Chondrocyte (in vitro differentiated cells): ENCODE measurements around the gene GFY. TPM values are rescaled to one million over a fixed set of nuclear protein-coding genes. Genes with fewer than 3 reads are reported as not detected.
A peak's percentile ranks its signal among the peaks of the same experiment; 100 is the strongest.

Source experiments
- DNase-seq: peaks from one replicate; pipeline ENCODE4 v3.0.0; 2021; ENCODE audit warnings: mixed read lengths, low spot score
- H3K27ac Mint-ChIP-seq: one replicate; pipeline ENCODE4 v1.8.0; 2021; ENCODE audit warnings: mild to moderate bottlenecking, moderate library complexity, mixed read lengths; ENCODE audit not compliant: unreplicated experiment
- H3K27me3 Mint-ChIP-seq: 2 replicates; pipeline ENCODE4 v1.8.0; 2021; ENCODE audit warnings: low read depth, mixed read lengths
- H3K36me3 Mint-ChIP-seq: 2 replicates; pipeline ENCODE4 v1.8.0; 2021; ENCODE audit warnings: low read depth, mixed read lengths
- H3K4me1 Mint-ChIP-seq: 2 replicates; pipeline ENCODE4 v1.8.0; 2021; ENCODE audit warnings: low read depth, mild to moderate bottlenecking, mixed read lengths
- H3K4me3 Mint-ChIP-seq: one replicate; pipeline ENCODE4 v1.8.0; 2021; ENCODE audit warnings: mild to moderate bottlenecking, moderate library complexity, mixed read lengths; ENCODE audit not compliant: unreplicated experiment
- H3K9me3 Mint-ChIP-seq: 2 replicates; pipeline ENCODE4 v1.8.0; 2021; ENCODE audit warnings: low read depth, mixed read lengths
- CTCF ChIP-seq: fragments of 200-600 bp; sonication (generic); IDR thresholded peaks from 2 replicates; pipeline ENCODE4 v1.5.0; 2021; ENCODE audit warnings: antibody characterized with exemption, mild to moderate bottlenecking, moderate library complexity
- total RNA-seq: library from RNA; stranded (reverse); gene quantifications from 3 replicates; pipeline ENCODE4 v1.2.1, GENCODE V29; 2021

GFY gene
- total RNA-seq, 1 donor from 2014 or later: not detected

DNA sequence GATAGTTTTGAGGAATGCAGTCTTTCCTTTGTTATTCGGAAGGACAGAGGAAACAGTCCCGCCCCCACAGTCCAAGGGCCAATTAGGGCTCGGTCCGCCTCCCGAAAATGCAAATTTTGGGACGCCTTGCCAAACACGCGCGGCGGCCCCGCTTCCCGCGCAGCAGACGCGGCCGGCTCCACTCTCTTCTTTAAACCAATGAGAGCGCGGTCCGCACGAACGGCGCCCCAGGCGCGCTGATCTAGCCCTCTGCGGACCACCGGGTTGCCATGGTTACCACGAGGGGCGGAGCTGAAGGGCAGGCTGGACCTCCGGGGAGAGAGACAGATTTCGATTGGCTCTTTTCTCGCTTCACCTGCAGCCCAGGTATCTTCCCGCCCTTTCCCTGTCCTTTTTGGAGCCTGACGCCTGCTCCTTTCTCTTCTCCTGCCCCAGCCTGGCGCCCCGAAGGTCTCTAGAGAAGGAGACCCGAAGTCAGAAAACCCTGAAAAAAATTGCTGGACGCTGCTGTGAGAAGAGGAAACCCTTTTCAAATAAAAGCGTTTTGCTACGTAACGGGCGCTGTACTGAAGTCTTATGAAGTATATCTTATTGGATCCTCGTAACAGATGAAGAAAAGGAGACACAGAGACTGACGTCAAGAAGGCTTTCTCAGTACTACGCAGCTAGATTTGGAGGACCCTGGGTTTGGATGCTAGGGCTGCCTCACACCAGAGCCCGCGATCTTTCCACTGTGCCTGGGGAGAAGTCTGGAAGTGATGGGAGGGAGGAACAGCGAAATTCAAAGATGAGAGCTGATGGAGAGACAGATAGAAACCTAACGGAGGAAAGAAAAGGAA, 3.9 kb upstream of the GFY start:
- Mint-ChIP-seq H3K27me3 (peaks cover 78% of the 10 kb centered on the region), H3K36me3 (peaks cover 7% of the 10 kb centered on the region), H3K27ac (no peak overlapping the region), H3K4me1 (peaks cover 20% of the 10 kb centered on the region), H3K4me3 (peak overlapping the region; percentile 38), H3K9me3 (no peaks in the 10 kb centered on the region)
- no peak for DNase-seq
- no peak for TF ChIP-seq CTCF

DNA sequence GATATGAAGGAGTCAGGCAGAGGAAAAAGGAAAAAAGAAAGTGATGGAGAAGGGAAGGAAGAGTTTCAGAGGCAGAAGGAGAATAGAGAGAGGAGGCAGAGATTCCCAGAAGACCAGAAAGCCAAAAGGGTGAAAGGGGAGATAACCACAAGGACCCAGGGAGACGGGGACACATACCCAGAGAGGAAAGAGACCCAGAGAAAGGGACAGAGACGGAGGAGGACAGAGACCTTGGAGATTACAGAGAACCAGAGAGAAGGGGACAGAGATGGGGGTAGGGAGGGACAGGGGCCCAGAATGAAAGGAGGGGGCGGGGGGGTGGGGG, 3.3 kb upstream of the GFY start:
- Mint-ChIP-seq H3K9me3 (no peaks in the 10 kb centered on the region), H3K27ac (no peak overlapping the region), H3K4me3 (no peak overlapping the region), H3K36me3 (peaks cover 8% of the 10 kb centered on the region), H3K4me1 (peaks cover 20% of the 10 kb centered on the region), H3K27me3 (peaks cover 84% of the 10 kb centered on the region)
- no peak for DNase-seq
- TF ChIP-seq CTCF: no peak

DNA sequence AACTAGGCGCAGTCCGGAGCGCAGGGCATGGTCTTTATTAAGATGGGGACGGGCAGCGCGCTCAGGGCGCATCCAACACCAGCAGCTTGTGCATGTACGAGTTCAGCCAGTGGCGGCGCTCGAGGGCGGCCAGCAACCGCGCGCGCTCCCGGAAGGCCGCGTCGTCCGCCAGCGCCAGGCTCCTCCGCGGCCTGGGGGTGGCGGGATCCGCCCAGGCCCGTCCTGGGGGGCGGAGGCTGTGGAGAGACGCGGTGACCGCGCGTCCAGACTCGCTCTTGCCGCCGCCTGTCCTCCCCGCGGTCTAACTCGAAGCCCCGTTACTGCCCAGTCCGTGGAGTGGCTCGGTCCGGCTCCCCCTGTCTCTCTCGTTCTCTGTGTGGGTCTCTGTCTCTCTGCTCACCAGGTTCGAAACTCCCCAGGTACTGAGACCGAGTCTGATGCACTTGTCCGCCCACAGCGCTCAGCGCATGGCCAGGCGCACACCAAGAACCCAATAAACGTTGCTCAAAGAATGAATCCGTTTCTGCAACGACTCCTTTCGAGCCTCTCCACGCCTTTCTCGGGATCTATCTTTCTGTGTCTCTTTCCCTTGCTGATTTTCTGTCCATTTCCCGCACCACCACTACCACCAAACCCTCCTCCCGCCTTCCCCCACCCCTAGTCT, 2.6 kb upstream of the GFY start:
- Mint-ChIP-seq H3K27me3 (peaks cover 87% of the 10 kb centered on the region), H3K36me3 (peaks cover 8% of the 10 kb centered on the region), H3K27ac (no peak overlapping the region), H3K4me3 (peak overlapping the region; percentile 51), H3K4me1 (peaks cover 20% of the 10 kb centered on the region), H3K9me3 (no peaks in the 10 kb centered on the region)
- TF ChIP-seq CTCF: peak; percentile 73
- no peak for DNase-seq

- H3K4me3 Mint-ChIP-seq: peak within 1 kb of the TSS; percentile 51
- H3K36me3 Mint-ChIP-seq: peaks cover 8% of the 10 kb centered on the region
- H3K27me3 Mint-ChIP-seq: peaks cover 86% of the 10 kb centered on the region
- DNase-seq: no peak
- H3K4me1 Mint-ChIP-seq: peaks cover 26% of the 10 kb centered on the region
- no peak within 1 kb of the TSS for H3K27ac Mint-ChIP-seq
- H3K9me3 Mint-ChIP-seq: no peaks in the 10 kb centered on the region
- TF ChIP-seq CTCF: no peak
Measured at GRCh38 chr19:49423071-49423984, 1.9 kb upstream of the GFY start, which contains the start of gene PTH2. Gene PTH2, minus strand, starts transcription at chr19:49423441. Its CDS starts 102 bp downstream, at chr19:49423339.

GRCh38 chr19:49423985-49424303, 1.2 kb upstream of the GFY start:
- Mint-ChIP-seq H3K4me1 (peaks cover 31% of the 10 kb centered on the region), H3K9me3 (no peaks in the 10 kb centered on the region), H3K27ac (no peak overlapping the region), H3K27me3 (peaks cover 86% of the 10 kb centered on the region), H3K36me3 (peaks cover 8% of the 10 kb centered on the region), H3K4me3 (no peak overlapping the region)
- no peak for TF ChIP-seq CTCF
- no peak for DNase-seq
